KMS-11 (cell line): ENCODE measurements around the gene S1PR2.

Experiments
- H2AFZ ChIP-seq: fragments of 200-600 bp; sonication (generic); 2 replicates; pipeline ENCODE4 v1.6.1; 2016; ENCODE audit warnings: antibody characterized with exemption, mixed run types, low read depth
- H3K27ac ChIP-seq: fragments of 200-600 bp; sonication (generic); 2 replicates; pipeline ENCODE4 v1.6.1; 2016; ENCODE audit warnings: mild to moderate bottlenecking, mixed run types
- H3K27me3 ChIP-seq: fragments of 200-600 bp; sonication (generic); 2 replicates; pipeline ENCODE4 v1.6.1; 2017; ENCODE audit warnings: mild to moderate bottlenecking, low read depth, mixed run types, moderate library complexity; ENCODE audit not compliant: insufficient read depth
- H3K36me3 ChIP-seq: fragments of 200-600 bp; sonication (generic); 2 replicates; pipeline ENCODE4 v1.6.1; 2017; ENCODE audit warnings: mild to moderate bottlenecking, mixed run types; ENCODE audit not compliant: insufficient read depth
- H3K4me1 ChIP-seq: fragments of 200-600 bp; sonication (generic); 2 replicates; pipeline ENCODE4 v1.6.1; 2016; ENCODE audit warnings: mild to moderate bottlenecking, low read depth, mixed run types; ENCODE audit not compliant: poor library complexity, severe bottlenecking
- H3K4me2 ChIP-seq: fragments of 200-600 bp; sonication (generic); 2 replicates; pipeline ENCODE4 v1.7.0; 2016; ENCODE audit warnings: mild to moderate bottlenecking, mixed run types
- H3K4me3 ChIP-seq: fragments of 200-600 bp; sonication (generic); IDR thresholded peaks from 2 replicates; pipeline ENCODE4 v1.6.1; 2017; ENCODE audit warnings: low read depth, low read length, mixed read lengths; ENCODE audit not compliant: insufficient read depth
- H3K79me2 ChIP-seq: fragments of 200-600 bp; sonication (generic); 2 replicates; pipeline ENCODE4 v1.6.1; 2016; ENCODE audit warnings: low read depth, mixed run types; ENCODE audit not compliant: insufficient read depth
- H3K9ac ChIP-seq: fragments of 200-600 bp; sonication (generic); 2 replicates; pipeline ENCODE4 v1.6.1; 2016; ENCODE audit warnings: mild to moderate bottlenecking, mixed run types
- H4K20me1 ChIP-seq: fragments of 200-600 bp; sonication (generic); 2 replicates; pipeline ENCODE4 v1.6.1; 2016; ENCODE audit warnings: mild to moderate bottlenecking, mixed run types; ENCODE audit not compliant: insufficient read depth
- CTCF ChIP-seq: fragments of 200-600 bp; sonication (generic); conservative IDR thresholded peaks from 2 replicates; pipeline ENCODE4 v1.6.1; 2017; ENCODE audit warnings: low read depth, mild to moderate bottlenecking, antibody characterized with exemption, low read length, moderate library complexity, mixed read lengths

The S1PR2 gene

DNA sequence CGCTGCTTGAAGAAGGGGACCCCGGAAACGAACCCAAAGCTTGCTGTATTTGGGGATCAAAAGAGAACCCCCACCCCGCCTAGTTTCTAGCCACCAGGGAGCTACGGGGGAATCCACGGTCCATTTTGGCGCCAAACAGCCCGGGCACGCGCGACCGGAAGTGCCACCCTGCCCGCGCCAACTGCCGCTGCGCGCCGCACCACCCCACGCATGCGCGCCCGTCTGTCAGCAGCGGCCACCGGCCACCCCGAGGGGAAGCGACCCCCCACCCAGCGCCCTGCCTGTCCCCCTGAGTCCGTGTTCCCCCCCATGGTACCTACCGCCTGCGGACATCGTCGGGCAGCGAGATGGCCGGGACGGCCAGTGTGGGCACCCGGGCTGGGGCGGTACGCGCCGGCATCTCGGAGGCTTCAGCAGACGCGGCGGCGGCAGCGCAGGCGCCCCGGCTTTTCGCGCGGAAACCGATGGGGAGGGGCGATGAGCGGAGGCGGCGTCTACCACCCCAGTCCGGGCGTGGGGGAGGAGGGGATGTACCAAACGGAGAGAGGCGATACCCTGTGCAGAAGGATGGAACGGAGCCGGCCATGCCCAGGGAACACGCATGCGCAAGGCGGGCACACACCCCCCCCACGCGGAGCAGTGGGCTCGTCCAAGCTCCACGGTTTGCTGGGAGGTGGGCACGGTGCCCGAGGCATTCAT is 36.5 kb downstream of the S1PR2 start, which contains the start of gene DNMT1:
Gene DNMT1, minus strand, starts transcription at position 454 of the 699 bp plus-strand sequence. Its CDS starts 54 bp downstream, at position 400.
- H3K27me3 ChIP-seq: no peaks in the 10 kb centered on the region
- H3K4me2 ChIP-seq: peak within 1 kb of the TSS; percentile 87
- peak within 1 kb of the TSS; percentile 80 for H2AFZ ChIP-seq
- no peaks in the 10 kb centered on the region for H3K36me3 ChIP-seq
- no peak within 1 kb of the TSS for H3K4me3 ChIP-seq
- H4K20me1 ChIP-seq: peaks cover 12% of the 10 kb centered on the region; the same call in 1 of the 2 replicates
- H3K9ac ChIP-seq: peak within 1 kb of the TSS; percentile 96
- H3K4me1 ChIP-seq: peaks cover 64% of the 10 kb centered on the region
- peak within 1 kb of the TSS; percentile 82 for H3K27ac ChIP-seq
- H3K79me2 ChIP-seq: peaks cover 49% of the 10 kb centered on the region
- no peak for TF ChIP-seq CTCF

GRCh38 chr19:10193790-10194499 is 37.2 kb downstream of the S1PR2 start:
- H3K4me3 ChIP-seq: no peak overlapping the region
- no peak for TF ChIP-seq CTCF
- H3K27ac ChIP-seq: peak overlapping the region; percentile 82
- peak overlapping the region; percentile 80 for H2AFZ ChIP-seq
- peaks cover 57% of the 10 kb centered on the region for H3K4me1 ChIP-seq
- peaks cover 12% of the 10 kb centered on the region; the same call in 1 of the 2 replicates for H4K20me1 ChIP-seq
- peak overlapping the region; percentile 96 for H3K9ac ChIP-seq
- H3K4me2 ChIP-seq: peak overlapping the region; percentile 87
- H3K27me3 ChIP-seq: no peaks in the 10 kb centered on the region
- peaks cover 56% of the 10 kb centered on the region for H3K79me2 ChIP-seq
- H3K36me3 ChIP-seq: no peaks in the 10 kb centered on the region

- H4K20me1 ChIP-seq: peaks cover 22% of the 10 kb centered on the region
- no peak overlapping the region for H3K27ac ChIP-seq
- no peaks in the 10 kb centered on the region for H3K36me3 ChIP-seq
- H3K4me2 ChIP-seq: peak overlapping the region; percentile 87
- peaks cover 67% of the 10 kb centered on the region for H3K79me2 ChIP-seq
- TF ChIP-seq CTCF: no peak
- no peak overlapping the region for H2AFZ ChIP-seq
- H3K27me3 ChIP-seq: no peaks in the 10 kb centered on the region
- H3K4me1 ChIP-seq: peaks cover 46% of the 10 kb centered on the region
- no peak overlapping the region for H3K4me3 ChIP-seq
- H3K9ac ChIP-seq: peak overlapping the region; percentile 96; the same call in 1 of the 2 replicates
These were observed 38.2 kb downstream of the S1PR2 start for GRCh38 chr19:10192922-10193321.

- peaks cover 36% of the 10 kb centered on the region for H3K4me1 ChIP-seq
- peaks cover 34% of the 10 kb centered on the region for H4K20me1 ChIP-seq
- no peaks in the 10 kb centered on the region for H3K27me3 ChIP-seq
- peaks cover 82% of the 10 kb centered on the region for H3K79me2 ChIP-seq
- no peak for TF ChIP-seq CTCF
- no peak overlapping the region for H3K4me2 ChIP-seq
- H3K27ac ChIP-seq: no peak overlapping the region
- no peaks in the 10 kb centered on the region; the same call in 1 of the 2 replicates for H3K36me3 ChIP-seq
- no peak overlapping the region for H2AFZ ChIP-seq
- no peak overlapping the region for H3K4me3 ChIP-seq
- no peak overlapping the region for H3K9ac ChIP-seq
These were observed 39.8 kb downstream of the S1PR2 start for GRCh38 chr19:10191347-10191746.
